K562 (cell line): Measurements from ENCODE around the gene RNF186. TPM values are rescaled to one million over a fixed set of nuclear protein-coding genes. Genes with fewer than 3 reads are reported as not detected.
A peak's percentile ranks its signal among the peaks of the same experiment; 100 is the strongest.

Experiments
- ATAC-seq: fragments of 200-7000 bp; cut with Tn5 transposase; 3 replicates; pipeline ENCODE4 v1.9.1; 2020; ENCODE audit warnings: moderate library complexity
- BruUV-seq: library from RNA; stranded (reverse); fragments of 400-500 nt; replicated peaks from 2 replicates; lab custom pipeline; 2021; lab: Mats Ljungman, UMichigan
- CTCF ChIA-PET: fragments of 300-600 bp; formaldehyde crosslinking; extraction: SDS; loops from one replicate; lab custom pipeline; 2021; ENCODE audit warnings: low intra/inter-chr PET ratio; lab: Yijun Ruan, JAX
- POLR2A ChIA-PET: fragments of 300-600, 350-650 bp; sonication (Branson Sonifier 250); formaldehyde crosslinking; extraction: SDS; loops from one replicate; lab custom pipeline; 2021; ENCODE audit warnings: antibody characterized with exemption, inconsistent platforms; lab: Yijun Ruan, JAX
- DNase-seq, 4 experiments: peaks; one replicate each; pipeline versions ENCODE4 v3.0.0 to v3.0.0-alpha.2; 2011 to 2018; ENCODE audit warnings: low spot score in 3 of 4, mixed read lengths in 3 of 4; ENCODE audit errors: extremely low read depth in 1 of 4
- FAIRE-seq: peaks from 2 replicates; lab custom pipeline; 2011; peaks lifted over from hg19 to GRCh38; lab: Jason Lieb, UNC
- H2AFZ ChIP-seq: 2 replicates; pipeline ENCODE4 v1.6.0; 2011; ENCODE audit warnings: low read depth, low read length, control low read depth, inconsistent platforms
- H3K27ac ChIP-seq: fragments of 200-600 bp; 3 replicates; pipeline ENCODE4 v1.8.0; 2011; ENCODE audit warnings: low read depth, mild to moderate bottlenecking, control low read depth, inconsistent platforms, low read length, moderate library complexity, mixed read lengths; ENCODE audit errors: extremely low read depth
- H3K27me3 ChIP-seq, 2 experiments: fragments of 300-600 bp in 1 of 2; 2 replicates in 1 of 2; 3 replicates in 1 of 2; pipeline versions ENCODE4 v1.6.0 to v1.8.0; 2011; ENCODE audit warnings: inconsistent platforms in 2 of 2, low read length in 2 of 2, mild to moderate bottlenecking in 1 of 2, mixed read lengths in 1 of 2, moderate library complexity in 1 of 2; ENCODE audit not compliant: control insufficient read depth in 2 of 2, insufficient read depth in 2 of 2
- H3K36me3 ChIP-seq: fragments of 300-600 bp; 3 replicates; pipeline ENCODE4 v1.8.0; 2011; ENCODE audit warnings: mild to moderate bottlenecking, low read length, inconsistent platforms; ENCODE audit not compliant: control insufficient read depth, insufficient read depth
- H3K4me1 ChIP-seq, 2 experiments: fragments of 200-600 bp in 1 of 2; replicated peaks in 1 of 2; 2 replicates in 1 of 2; 3 replicates in 1 of 2; pipeline versions ENCODE4 v1.5.1 to v1.8.0; 2011; ENCODE audit warnings: inconsistent platforms in 2 of 2, low read length in 2 of 2, mild to moderate bottlenecking in 1 of 2, mixed read lengths in 1 of 2, moderate library complexity in 1 of 2; ENCODE audit not compliant: control insufficient read depth in 2 of 2, insufficient read depth in 2 of 2
- H3K4me2 ChIP-seq: 2 replicates; pipeline ENCODE4 v1.6.1; 2011; ENCODE audit warnings: low read length, control low read depth, inconsistent platforms, mixed read lengths; ENCODE audit not compliant: insufficient read depth
- H3K4me3 ChIP-seq: fragments of 200-600 bp; sonication (generic), shearing (Covaris generic); 2 replicates; pipeline ENCODE4 v1.5.1; 2016; ENCODE audit warnings: control low read depth, inconsistent platforms
- H3K79me2 ChIP-seq: fragments of 200-600 bp; 3 replicates; pipeline ENCODE4 v1.8.0; 2011; ENCODE audit warnings: low read length, inconsistent platforms; ENCODE audit not compliant: control insufficient read depth, insufficient read depth
- H3K9ac ChIP-seq, 2 experiments: 2 replicates each; pipeline versions ENCODE4 v1.6.0 to v1.6.1; 2011; ENCODE audit warnings: low read depth in 2 of 2, low read length in 2 of 2, control low read depth in 1 of 2, inconsistent platforms in 1 of 2, mild to moderate bottlenecking in 1 of 2, mixed read lengths in 1 of 2; ENCODE audit not compliant: insufficient read depth in 1 of 2
- H3K9me1 ChIP-seq: one replicate; pipeline ENCODE4 v1.6.0; 2011; ENCODE audit warnings: inconsistent platforms, mild to moderate bottlenecking, low read length, moderate library complexity; ENCODE audit not compliant: control insufficient read depth, insufficient read depth
- H3K9me3 ChIP-seq: replicated peaks from 2 replicates; pipeline ENCODE4 v1.5.1; 2011; ENCODE audit warnings: low read depth, low read length, inconsistent platforms; ENCODE audit not compliant: control insufficient read depth, insufficient read depth
- H4K20me1 ChIP-seq: replicated peaks from 2 replicates; pipeline ENCODE4 v1.6.1; 2011; ENCODE audit warnings: low read length, inconsistent platforms, mixed read lengths; ENCODE audit not compliant: control insufficient read depth, insufficient read depth
- CBFA2T2 ChIP-seq: fragments of 450-650 bp; conservative IDR thresholded peaks from 2 replicates; pipeline ENCODE4 v1.6.1; 2017; ENCODE audit warnings: mild to moderate bottlenecking
- FOXK2 ChIP-seq, 2 experiments: fragments of 450-650 bp; IDR thresholded peaks in 1 of 2; conservative IDR thresholded peaks in 1 of 2; 2 replicates each; pipeline ENCODE4 v1.6.1; 2016; ENCODE audit warnings: low read depth in 2 of 2, mild to moderate bottlenecking in 1 of 2
- IRF2 ChIP-seq: sonication (generic); formaldehyde crosslinking; IDR thresholded peaks from 2 replicates; pipeline ENCODE4 v1.8.1; 2022; ENCODE audit warnings: mild to moderate bottlenecking, missing genetic modification reagents
- KLF1 ChIP-seq: fragments of 450-650 bp; IDR thresholded peaks from 2 replicates; pipeline ENCODE4 v1.6.1; 2016; ENCODE audit warnings: missing genetic modification characterization, missing compliant biosample characterization
- MCM2 ChIP-seq: fragments of 450-650 bp; IDR thresholded peaks from 2 replicates; pipeline ENCODE4 v1.6.1; 2017; ENCODE audit warnings: low read depth, mild to moderate bottlenecking
- SMAD1 ChIP-seq: fragments of 150-350 bp; IDR thresholded peaks from 2 replicates; pipeline ENCODE4 v1.6.1; 2014; ENCODE audit warnings: low read length, low read depth; ENCODE audit not compliant: partially characterized antibody
- SRSF3 ChIP-seq: fragments of 200-400 bp; formaldehyde crosslinking; IDR thresholded peaks from 2 replicates; pipeline ENCODE4 v1.6.1; 2016; ENCODE audit warnings: mild to moderate bottlenecking, low read length, moderate library complexity; ENCODE audit not compliant: insufficient read depth
- YY1 ChIP-seq, 3 experiments: IDR thresholded peaks; 2 replicates each; pipeline ENCODE4 v1.6.1; 2011; ENCODE audit warnings: low read length in 2 of 3, mild to moderate bottlenecking in 2 of 3, moderate library complexity in 2 of 3, borderline replicate concordance in 1 of 3, control low read depth in 1 of 3, low read depth in 1 of 3; ENCODE audit not compliant: insufficient read depth in 3 of 3, insufficient replicate concordance in 2 of 3, control insufficient read depth in 1 of 3, insufficient read length in 1 of 3; ENCODE audit errors: extremely low read depth in 1 of 3
- ZNF445 ChIP-seq: fragments of 250-450 bp; sonication (Bioruptor Pico); IDR thresholded peaks from 2 replicates; pipeline ENCODE4 v1.4.0; 2020; ENCODE audit warnings: low read depth, mild to moderate bottlenecking, moderate library complexity
- WGBS: fragments of 100-300 bp; shearing (Covaris generic); methylation state at CpG from one replicate; pipeline ENCODE4 v1.1.6; 2016; ENCODE audit warnings: low coverage, mixed read lengths; ENCODE audit not compliant: insufficient coverage; ENCODE audit errors: missing lambda C conversion rate; 5-methylcytosine and 5-hydroxymethylcytosine counted together
- in situ Hi-C: fragments of 300-500 bp; cut with MboI; formaldehyde crosslinking; loops from 4 replicates; pipeline ENCODE4 v1.15.0; 2018; ENCODE audit warnings: inconsistent platforms, mixed read lengths
- intact Hi-C: fragments of 100-400 bp; cut with micrococcal nuclease; formaldehyde crosslinking; loops from 2 replicates; pipeline ENCODE4 v1.14.2; 2022
- polyA plus RNA-seq, 8 experiments: library from polyadenylated mRNA; depleted of rRNA in 4 of 8; stranded (reverse) in 5 of 8; unstranded in 3 of 8; fragments of >200 nt; fragmentation: Nextera tagmentation in 2 of 8; fragmentation: Illumina TruSeq in 1 of 8; extraction: Ambion mirVana in 2 of 8; extraction: Trizol in 1 of 8; gene quantifications; 2 replicates each; pipeline versions ENCODE4 v1.2.1 to v1.2.3, GENCODE V29; 2011 to 2014; ENCODE audit warnings: inconsistent platforms in 1 of 8, missing spikeins in 1 of 8
- total RNA-seq, 7 experiments: library from RNA; depleted of rRNA in 6 of 7; stranded (reverse); fragments of >200 nt in 6 of 7; fragmentation: Illumina TruSeq in 2 of 7; extraction: Trizol in 2 of 7; gene quantifications; 2 replicates each; pipeline versions ENCODE4 v1.2.1 to v1.2.3, GENCODE V29; 2011 to 2021; ENCODE audit warnings: low replicate concordance in 1 of 7
- TF ChIP-seq, protein P1 (sequence below): sonication (generic); formaldehyde crosslinking; IDR thresholded peaks from 2 replicates; pipeline ENCODE4 v1.8.1; 2023; ENCODE audit warnings: mild to moderate bottlenecking, missing genetic modification reagents
- TF ChIP-seq, protein P2 (sequence below): fragments of 250-450 bp; sonication (Bioruptor Pico); IDR thresholded peaks from 2 replicates; pipeline ENCODE4 v1.5.0; 2021
- TF ChIP-seq, protein P3 (sequence below): fragments of 450-650 bp; IDR thresholded peaks from 2 replicates; pipeline ENCODE4 v1.6.1; 2018; ENCODE audit warnings: mild to moderate bottlenecking, low read depth; ENCODE audit not compliant: partially characterized antibody
- TF ChIP-seq, protein P4 (sequence below): sonication (generic); formaldehyde crosslinking; IDR thresholded peaks from 2 replicates; pipeline ENCODE4 v1.9.0; 2022; ENCODE audit warnings: mild to moderate bottlenecking, missing genetic modification reagents
- TF ChIP-seq, protein P5 (sequence below): sonication (generic); formaldehyde crosslinking; IDR thresholded peaks from 2 replicates; pipeline ENCODE4 v1.5.0; 2020; ENCODE audit warnings: missing genetic modification reagents

Gene RNF186
- total and polyA plus RNA-seq, 9 of the 15 experiments (the other 6 are each of a cell fraction or from before 2014, with no cell fraction given): not detected

DNA sequence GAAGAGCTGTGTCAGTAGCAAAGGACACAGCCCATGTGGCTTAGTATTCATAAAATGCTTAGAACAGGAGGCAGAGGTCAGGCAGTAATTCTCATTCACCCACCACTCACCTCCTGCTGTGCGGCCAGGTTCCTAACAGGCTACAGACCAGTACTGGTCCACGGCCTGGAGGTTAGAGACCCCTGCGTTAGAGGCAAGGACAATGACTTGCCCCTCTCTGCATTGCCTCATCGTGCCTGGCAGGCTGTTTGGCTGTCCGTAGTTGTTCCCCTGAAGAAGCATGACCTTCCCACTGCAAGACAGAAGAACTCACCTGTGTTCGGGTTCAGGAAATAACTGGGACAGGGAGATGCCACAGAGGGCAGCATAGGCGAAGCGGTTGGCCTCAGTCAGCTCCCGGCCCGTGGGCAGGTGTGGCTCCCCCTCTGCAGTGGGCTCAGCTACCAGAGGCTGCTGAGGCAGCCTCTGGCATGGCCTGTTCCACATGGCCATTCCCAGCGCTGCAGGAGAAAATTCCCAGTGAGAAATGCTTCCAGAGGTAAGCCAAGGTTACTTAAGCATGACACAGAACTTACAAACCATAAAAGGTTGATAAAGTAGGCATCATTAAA is 34.7 kb downstream of the RNF186 start (continued):
- no peak for TF ChIP-seq MCM2
- TF ChIP-seq, protein P1, sequence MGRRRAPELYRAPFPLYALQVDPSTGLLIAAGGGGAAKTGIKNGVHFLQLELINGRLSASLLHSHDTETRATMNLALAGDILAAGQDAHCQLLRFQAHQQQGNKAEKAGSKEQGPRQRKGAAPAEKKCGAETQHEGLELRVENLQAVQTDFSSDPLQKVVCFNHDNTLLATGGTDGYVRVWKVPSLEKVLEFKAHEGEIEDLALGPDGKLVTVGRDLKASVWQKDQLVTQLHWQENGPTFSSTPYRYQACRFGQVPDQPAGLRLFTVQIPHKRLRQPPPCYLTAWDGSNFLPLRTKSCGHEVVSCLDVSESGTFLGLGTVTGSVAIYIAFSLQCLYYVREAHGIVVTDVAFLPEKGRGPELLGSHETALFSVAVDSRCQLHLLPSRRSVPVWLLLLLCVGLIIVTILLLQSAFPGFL (CRISPR knock-in tag): no peak

DNA sequence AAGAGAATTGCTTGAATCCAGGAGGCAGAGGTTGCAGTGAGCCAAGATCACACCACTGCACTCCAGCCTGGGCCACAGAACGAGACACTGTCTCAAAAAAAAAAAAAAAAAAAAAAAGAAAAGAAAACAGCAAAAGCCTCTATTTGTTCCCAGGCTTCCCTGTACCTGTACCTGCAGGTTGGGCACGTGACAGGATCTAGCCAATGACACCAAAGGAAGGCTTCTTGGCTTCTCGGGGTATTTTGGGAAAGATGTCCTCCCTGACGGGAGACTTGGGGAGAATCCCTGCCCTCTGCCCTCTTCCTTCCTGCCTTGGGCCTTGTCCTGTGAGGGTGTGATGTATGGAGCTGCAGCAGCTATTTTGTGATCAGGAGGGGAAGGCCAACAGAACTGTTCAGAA is 38.1 kb downstream of the RNF186 start:
- in situ Hi-C loops (no loop called here), intact Hi-C loops (no loop called here)
- no peak overlapping the region for H3K4me3 ChIP-seq
- no peaks in the 10 kb centered on the region for H3K9me1 ChIP-seq
- H3K36me3 ChIP-seq: no peaks in the 10 kb centered on the region
- FAIRE-seq (no peak), ATAC-seq (no peak), DNase-seq (peak in 2 of 4 experiments; percentile 41 to 44)
- no peaks in the 10 kb centered on the region for H3K79me2 ChIP-seq
- BruUV-seq: no TSS peak
- peaks cover 13 to 42% of the 10 kb centered on the region in 2 experiments; a peak in 4 of 5 replicates for H3K27me3 ChIP-seq
- POLR2A ChIA-PET: interaction anchor here (0.6 kb wide), 1 partner anchor 34 kb away, joined by 3 read pairs; no protein-coding TSS in a partner anchor
- no peak overlapping the region for H3K9ac ChIP-seq
- no peaks in the 10 kb centered on the region for H3K4me1 ChIP-seq
- no peaks in the 10 kb centered on the region; the same call in 1 of the 2 replicates for H4K20me1 ChIP-seq
- WGBS: 19% methylated on average over 4 of the region's 4 CpGs
- CTCF ChIA-PET: no interaction called here
- H3K4me2 ChIP-seq: no peak overlapping the region
- H3K9me3 ChIP-seq: no peaks in the 10 kb centered on the region
- H2AFZ ChIP-seq: no peak overlapping the region
- H3K27ac ChIP-seq: no peak overlapping the region
- no peak for TF ChIP-seq YY1 (IDR thresholded peaks at IDR 0.05; ENCODE audit: borderline replicate concordance in 1 of 3, control insufficient read depth in 1 of 3, extremely low read depth in 1 of 3, insufficient read depth in 3 of 3, insufficient read length in 1 of 3, insufficient replicate concordance in 2 of 3, low read depth in 1 of 3, low read length in 2 of 3)
- no peak for TF ChIP-seq SMAD1
- no peak for TF ChIP-seq KLF1 (tag)
- TF ChIP-seq, protein P2, sequence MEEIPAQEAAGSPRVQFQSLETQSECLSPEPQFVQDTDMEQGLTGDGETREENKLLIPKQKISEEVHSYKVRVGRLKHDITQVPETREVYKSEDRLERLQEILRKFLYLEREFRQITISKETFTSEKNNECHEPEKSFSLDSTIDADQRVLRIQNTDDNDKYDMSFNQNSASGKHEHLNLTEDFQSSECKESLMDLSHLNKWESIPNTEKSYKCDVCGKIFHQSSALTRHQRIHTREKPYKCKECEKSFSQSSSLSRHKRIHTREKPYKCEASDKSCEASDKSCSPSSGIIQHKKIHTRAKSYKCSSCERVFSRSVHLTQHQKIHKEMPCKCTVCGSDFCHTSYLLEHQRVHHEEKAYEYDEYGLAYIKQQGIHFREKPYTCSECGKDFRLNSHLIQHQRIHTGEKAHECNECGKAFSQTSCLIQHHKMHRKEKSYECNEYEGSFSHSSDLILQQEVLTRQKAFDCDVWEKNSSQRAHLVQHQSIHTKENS: no peak
- TF ChIP-seq FOXK2 (conservative IDR thresholded peaks at IDR 0.05 in 1 of 2, IDR thresholded peaks at IDR 0.05 in 1 of 2; ENCODE audit: low read depth in 2 of 2): no peak
- TF ChIP-seq, protein P3, sequence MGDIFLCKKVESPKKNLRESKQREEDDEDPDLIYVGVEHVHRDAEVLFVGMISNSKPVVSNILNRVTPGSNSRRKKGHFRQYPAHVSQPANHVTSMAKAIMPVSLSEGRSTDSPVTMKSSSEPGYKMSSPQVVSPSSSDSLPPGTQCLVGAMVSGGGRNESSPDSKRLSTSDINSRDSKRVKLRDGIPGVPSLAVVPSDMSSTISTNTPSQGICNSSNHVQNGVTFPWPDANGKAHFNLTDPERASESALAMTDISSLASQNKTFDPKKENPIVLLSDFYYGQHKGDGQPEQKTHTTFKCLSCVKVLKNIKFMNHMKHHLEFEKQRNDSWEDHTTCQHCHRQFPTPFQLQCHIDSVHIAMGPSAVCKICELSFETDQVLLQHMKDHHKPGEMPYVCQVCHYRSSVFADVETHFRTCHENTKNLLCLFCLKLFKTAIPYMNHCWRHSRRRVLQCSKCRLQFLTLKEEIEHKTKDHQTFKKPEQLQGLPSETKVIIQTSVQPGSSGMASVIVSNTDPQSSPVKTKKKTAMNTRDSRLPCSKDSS: no peak
- TF ChIP-seq ZNF445 (CRISPR knock-in tag): no peak
- TF ChIP-seq, protein P4, sequence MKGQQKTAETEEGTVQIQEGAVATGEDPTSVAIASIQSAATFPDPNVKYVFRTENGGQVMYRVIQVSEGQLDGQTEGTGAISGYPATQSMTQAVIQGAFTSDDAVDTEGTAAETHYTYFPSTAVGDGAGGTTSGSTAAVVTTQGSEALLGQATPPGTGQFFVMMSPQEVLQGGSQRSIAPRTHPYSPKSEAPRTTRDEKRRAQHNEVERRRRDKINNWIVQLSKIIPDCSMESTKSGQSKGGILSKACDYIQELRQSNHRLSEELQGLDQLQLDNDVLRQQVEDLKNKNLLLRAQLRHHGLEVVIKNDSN (CRISPR knock-in tag): peak; percentile 75
- TF ChIP-seq, protein P5, sequence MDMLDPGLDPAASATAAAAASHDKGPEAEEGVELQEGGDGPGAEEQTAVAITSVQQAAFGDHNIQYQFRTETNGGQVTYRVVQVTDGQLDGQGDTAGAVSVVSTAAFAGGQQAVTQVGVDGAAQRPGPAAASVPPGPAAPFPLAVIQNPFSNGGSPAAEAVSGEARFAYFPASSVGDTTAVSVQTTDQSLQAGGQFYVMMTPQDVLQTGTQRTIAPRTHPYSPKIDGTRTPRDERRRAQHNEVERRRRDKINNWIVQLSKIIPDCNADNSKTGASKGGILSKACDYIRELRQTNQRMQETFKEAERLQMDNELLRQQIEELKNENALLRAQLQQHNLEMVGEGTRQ (CRISPR knock-in tag): peak; percentile 80
- TF ChIP-seq CBFA2T2: 0 out of 2 replicates have a peak, but pooled peaks have one; percentile 14
- TF ChIP-seq IRF2 (CRISPR knock-in tag): no peak
- TF ChIP-seq SRSF3: no peak
